OCI-LY3 (cell line): ENCODE data around the gene RAB19.

Experiments
- EZH2phosphoT487 ChIP-seq: fragments of 200-600 bp; shearing (Covaris generic); IDR thresholded peaks from 2 replicates; pipeline ENCODE4 v1.6.1; 2018; ENCODE audit warnings: antibody characterized with exemption, mixed run types, low read depth
- TF ChIP-seq, protein P1 (sequence below): fragments of 200-600, 300-600 bp; sonication (generic); IDR thresholded peaks from 2 replicates; pipeline ENCODE4 v1.5.1; 2014; ENCODE audit warnings: antibody characterized with exemption, low read length, low read depth

DNA sequence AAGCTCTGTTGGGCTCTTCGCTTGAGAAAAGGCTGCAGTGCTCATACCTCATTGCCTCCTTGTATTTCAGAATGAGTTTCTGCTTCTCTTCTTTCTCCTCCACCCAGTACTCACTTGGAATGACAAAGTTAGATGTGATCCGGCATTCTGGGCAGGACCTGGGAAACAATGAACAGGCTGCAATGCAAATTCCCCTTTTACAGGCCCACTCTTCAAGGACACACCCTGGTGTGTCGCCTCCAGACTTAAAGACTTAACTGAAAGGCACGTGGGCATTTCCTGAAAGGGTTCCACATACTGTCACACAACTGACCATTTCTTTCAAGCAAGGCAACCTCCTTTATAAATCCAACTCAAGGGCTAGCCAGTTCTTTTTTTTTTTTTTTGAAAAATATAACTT lies 51.9 kb downstream of the RAB19 start:
- TF ChIP-seq, protein P1, sequence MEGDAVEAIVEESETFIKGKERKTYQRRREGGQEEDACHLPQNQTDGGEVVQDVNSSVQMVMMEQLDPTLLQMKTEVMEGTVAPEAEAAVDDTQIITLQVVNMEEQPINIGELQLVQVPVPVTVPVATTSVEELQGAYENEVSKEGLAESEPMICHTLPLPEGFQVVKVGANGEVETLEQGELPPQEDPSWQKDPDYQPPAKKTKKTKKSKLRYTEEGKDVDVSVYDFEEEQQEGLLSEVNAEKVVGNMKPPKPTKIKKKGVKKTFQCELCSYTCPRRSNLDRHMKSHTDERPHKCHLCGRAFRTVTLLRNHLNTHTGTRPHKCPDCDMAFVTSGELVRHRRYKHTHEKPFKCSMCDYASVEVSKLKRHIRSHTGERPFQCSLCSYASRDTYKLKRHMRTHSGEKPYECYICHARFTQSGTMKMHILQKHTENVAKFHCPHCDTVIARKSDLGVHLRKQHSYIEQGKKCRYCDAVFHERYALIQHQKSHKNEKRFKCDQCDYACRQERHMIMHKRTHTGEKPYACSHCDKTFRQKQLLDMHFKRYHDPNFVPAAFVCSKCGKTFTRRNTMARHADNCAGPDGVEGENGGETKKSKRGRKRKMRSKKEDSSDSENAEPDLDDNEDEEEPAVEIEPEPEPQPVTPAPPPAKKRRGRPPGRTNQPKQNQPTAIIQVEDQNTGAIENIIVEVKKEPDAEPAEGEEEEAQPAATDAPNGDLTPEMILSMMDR, result no peak
- TF ChIP-seq EZH2phosphoT487, result no peak
